HepG2 (cell line): ENCODE data around the gene MRPL3. TPM values are rescaled to one million over a fixed set of nuclear protein-coding genes. Genes with fewer than 3 reads are reported as not detected.

ENCODE experiments used
- FIP1L1 ChIP-seq: fragments of 200-400 bp; formaldehyde crosslinking; IDR thresholded peaks from 2 replicates; pipeline ENCODE4 v1.6.1; 2018; ENCODE audit warnings: low read depth, mild to moderate bottlenecking, low read length, moderate library complexity, borderline replicate concordance; ENCODE audit not compliant: insufficient read depth
- GTF3A ChIP-seq: sonication (generic); formaldehyde crosslinking; conservative IDR thresholded peaks from 2 replicates; pipeline ENCODE4 v1.4.0; 2020; ENCODE audit warnings: mild to moderate bottlenecking, missing genetic modification reagents
- IRF2 ChIP-seq: IDR thresholded peaks from 2 replicates; pipeline ENCODE4 v1.6.1; 2018; ENCODE audit warnings: missing genetic modification reagents, missing compliant biosample characterization
- KDM1A ChIP-seq: IDR thresholded peaks from 2 replicates; pipeline ENCODE4 v1.6.1; 2016; ENCODE audit warnings: missing compliant biosample characterization
- KLF16 ChIP-seq, 2 experiments: sonication (generic) in 1 of 2; formaldehyde crosslinking in 1 of 2; IDR thresholded peaks; 2 replicates each; pipeline versions ENCODE4 v1.6.1 to v1.8.0; 2016 to 2023; ENCODE audit warnings: missing genetic modification reagents in 2 of 2, missing compliant biosample characterization in 1 of 2
- NR2C2 ChIP-seq: sonication (generic); formaldehyde crosslinking; IDR thresholded peaks from 2 replicates; pipeline ENCODE4 v1.4.0; 2020; ENCODE audit warnings: missing genetic modification reagents, mild to moderate bottlenecking, moderate library complexity, borderline replicate concordance
- RBFOX2 ChIP-seq: fragments of 200-400 bp; formaldehyde crosslinking; IDR thresholded peaks from 2 replicates; pipeline ENCODE4 v1.6.1; 2017; ENCODE audit warnings: low read depth, mild to moderate bottlenecking, low read length
- RBM22 ChIP-seq: fragments of 200-400 bp; formaldehyde crosslinking; optimal IDR thresholded peaks from 2 replicates; pipeline ENCODE3; 2017; ENCODE audit warnings: mild to moderate bottlenecking, low read length, moderate library complexity
- SMC3 ChIP-seq: IDR thresholded peaks from 2 replicates; pipeline ENCODE4 v1.6.1; 2011; ENCODE audit warnings: low read length, improper control_type of control experiment
- TRIM22 ChIP-seq: fragments of 450-650 bp; IDR thresholded peaks from 2 replicates; pipeline ENCODE4 v1.6.1; 2017
- ZBTB46 ChIP-seq: sonication (generic); formaldehyde crosslinking; IDR thresholded peaks from 2 replicates; pipeline ENCODE4 v1.4.0; 2020; ENCODE audit warnings: mild to moderate bottlenecking, missing genetic modification reagents, borderline replicate concordance
- ZNF12 ChIP-seq: sonication (generic); formaldehyde crosslinking; IDR thresholded peaks from 2 replicates; pipeline ENCODE4 v1.5.0; 2020; ENCODE audit warnings: missing genetic modification reagents
- ZNF225 ChIP-seq: sonication (generic); formaldehyde crosslinking; IDR thresholded peaks from 2 replicates; pipeline ENCODE4 v1.4.0; 2020; ENCODE audit warnings: mild to moderate bottlenecking, missing genetic modification reagents
- ZNF446 ChIP-seq: sonication (generic); formaldehyde crosslinking; IDR thresholded peaks from 2 replicates; pipeline ENCODE4 v1.5.0; 2020; ENCODE audit warnings: mild to moderate bottlenecking, missing genetic modification reagents
- ZNF503 ChIP-seq: sonication (generic); formaldehyde crosslinking; IDR thresholded peaks from 2 replicates; pipeline ENCODE4 v1.4.0; 2020; ENCODE audit warnings: missing genetic modification reagents
- ZNF512 ChIP-seq: sonication (generic); formaldehyde crosslinking; IDR thresholded peaks from 2 replicates; pipeline ENCODE4 v1.4.0; 2020; ENCODE audit warnings: mild to moderate bottlenecking, missing genetic modification reagents
- ZNF570 ChIP-seq: sonication (generic); formaldehyde crosslinking; IDR thresholded peaks from 2 replicates; pipeline ENCODE4 v1.4.0; 2020; ENCODE audit warnings: mild to moderate bottlenecking, missing genetic modification reagents, borderline replicate concordance
- ZNF670 ChIP-seq: sonication (generic); formaldehyde crosslinking; IDR thresholded peaks from 2 replicates; pipeline ENCODE4 v1.8.0; 2022; ENCODE audit warnings: mild to moderate bottlenecking, missing genetic modification reagents, borderline replicate concordance
- ZNF841 ChIP-seq: sonication (generic); formaldehyde crosslinking; IDR thresholded peaks from 2 replicates; pipeline ENCODE4 v1.8.1; 2023; ENCODE audit warnings: missing genetic modification reagents, borderline replicate concordance
- polyA plus RNA-seq, 8 experiments: library from polyadenylated mRNA; depleted of rRNA in 3 of 8; stranded (reverse) in 7 of 8; unstranded in 1 of 8; fragments of >200 nt; fragmentation: Illumina TruSeq in 4 of 8; extraction: Trizol in 4 of 8; gene quantifications; 2 replicates each; pipeline versions ENCODE4 v1.2.1 to v1.2.3, GENCODE V29; 2011 to 2016; ENCODE audit warnings: low read depth in 4 of 8, missing spikeins in 1 of 8, mixed read lengths in 1 of 8; ENCODE audit not compliant: insufficient read depth in 1 of 8
- total RNA-seq, 5 experiments: library from RNA; depleted of rRNA; stranded (reverse); fragments of >200 nt; fragmentation: Illumina TruSeq; extraction: Trizol; gene quantifications; 2 replicates each; pipeline ENCODE4 v1.2.3, GENCODE V29; 2016; ENCODE audit warnings: low read depth in 1 of 5
- TF ChIP-seq, protein P1 (sequence below): sonication (generic); formaldehyde crosslinking; IDR thresholded peaks from 2 replicates; pipeline ENCODE4 v1.9.0; 2021; ENCODE audit warnings: missing genetic modification reagents, borderline replicate concordance

Gene MRPL3
- total and polyA plus RNA-seq, 2 of the 13 experiments (the other 11 are each of a cell fraction or from before 2014, with no cell fraction given): 114 to 172 TPM

GRCh38 chr3:131502530-131503319 lies at the start of gene MRPL3 (continued):
- TF ChIP-seq ZNF503 (CRISPR knock-in tag) (peak; percentile 90), FIP1L1 (no peak), NR2C2 (CRISPR knock-in tag) (peak; percentile 85), IRF2 (CRISPR knock-in tag) (peak; percentile 91), ZBTB46 (CRISPR knock-in tag) (no peak), ZNF512 (CRISPR knock-in tag) (no peak), SMC3 (no peak), KLF16 (CRISPR knock-in tag; IDR thresholded peaks at IDR 0.05) (peak in 1 of 2 experiments; percentile 94; a peak in 2 of 4 replicates), TRIM22 (no peak), KDM1A (CRISPR knock-in tag) (peak; percentile 17; the same call in 1 of the 2 replicates), RBM22 (peak; percentile 61), RBFOX2 (peak; percentile 94), ZNF225 (CRISPR knock-in tag) (peak; percentile 97), GTF3A (CRISPR knock-in tag) (no peak), ZNF12 (peak; percentile 68; the same call in 1 of the 2 replicates), ZNF670 (CRISPR knock-in tag) (peak; percentile 96; the same call in 1 of the 2 replicates), ZNF570 (CRISPR knock-in tag) (peak; percentile 75; the same call in 1 of the 2 replicates), ZNF446 (CRISPR knock-in tag) (peak; percentile 84), ZNF841 (CRISPR knock-in tag) (peak; percentile 85; the same call in 1 of the 2 replicates)
- TF ChIP-seq, protein P1, sequence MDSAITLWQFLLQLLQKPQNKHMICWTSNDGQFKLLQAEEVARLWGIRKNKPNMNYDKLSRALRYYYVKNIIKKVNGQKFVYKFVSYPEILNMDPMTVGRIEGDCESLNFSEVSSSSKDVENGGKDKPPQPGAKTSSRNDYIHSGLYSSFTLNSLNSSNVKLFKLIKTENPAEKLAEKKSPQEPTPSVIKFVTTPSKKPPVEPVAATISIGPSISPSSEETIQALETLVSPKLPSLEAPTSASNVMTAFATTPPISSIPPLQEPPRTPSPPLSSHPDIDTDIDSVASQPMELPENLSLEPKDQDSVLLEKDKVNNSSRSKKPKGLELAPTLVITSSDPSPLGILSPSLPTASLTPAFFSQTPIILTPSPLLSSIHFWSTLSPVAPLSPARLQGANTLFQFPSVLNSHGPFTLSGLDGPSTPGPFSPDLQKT (CRISPR knock-in tag): peak; percentile 83; the same call in 1 of the 2 replicates
